Liver (tissue), 9 donors: Measurements from ENCODE around the gene B4GALT2. TPM values are rescaled to one million over a fixed set of nuclear protein-coding genes. Genes with fewer than 3 reads are reported as not detected.

Experiments
- DNase-seq: peaks from one replicate; pipeline ENCODE4 v3.0.0-alpha.2; 2017; ENCODE audit warnings: low spot score
- H3K27ac ChIP-seq, 2 donors: one replicate each; pipeline ENCODE4 v1.7.0; 2013; ENCODE audit warnings: inconsistent platforms in 2 of 2, low read length in 2 of 2, control low read depth in 1 of 2, low read depth in 1 of 2, mild to moderate bottlenecking in 1 of 2
- H3K27me3 ChIP-seq, 4 donors: one replicate each; pipeline versions ENCODE4 v1.6.1 to v1.7.0; 2013; ENCODE audit warnings: low read length in 3 of 4, inconsistent platforms in 1 of 4, mild to moderate bottlenecking in 1 of 4, moderate library complexity in 1 of 4; ENCODE audit not compliant: control insufficient read depth in 4 of 4, insufficient read depth in 4 of 4
- H3K36me3 ChIP-seq, 4 donors: one replicate each; pipeline versions ENCODE4 v1.6.1 to v1.7.0; 2013; ENCODE audit warnings: low read length in 3 of 4, mild to moderate bottlenecking in 3 of 4, low read depth in 1 of 4, moderate library complexity in 1 of 4; ENCODE audit not compliant: control insufficient read depth in 4 of 4, insufficient read depth in 3 of 4
- H3K4me1 ChIP-seq, 4 donors: one replicate each; pipeline versions ENCODE4 v1.6.1 to v1.7.0; 2013; ENCODE audit warnings: low read length in 3 of 4, mild to moderate bottlenecking in 3 of 4, moderate library complexity in 1 of 4; ENCODE audit not compliant: control insufficient read depth in 4 of 4, insufficient read depth in 4 of 4
- H3K4me3 ChIP-seq, 3 donors: one replicate each; pipeline versions ENCODE4 v1.6.1 to v1.7.0; 2013; ENCODE audit warnings: low read length in 3 of 3, control low read depth in 1 of 3, low read depth in 1 of 3, mild to moderate bottlenecking in 1 of 3
- H3K9ac ChIP-seq, 2 donors: one replicate each; pipeline ENCODE4 v1.7.0; 2013; ENCODE audit warnings: low read length in 2 of 2, mild to moderate bottlenecking in 2 of 2, moderate library complexity in 2 of 2, control low read depth in 1 of 2, low read depth in 1 of 2
- H3K9me3 ChIP-seq, 4 donors: one replicate each; pipeline versions ENCODE4 v1.6.1 to v1.7.0; 2013; ENCODE audit warnings: low read length in 3 of 4; ENCODE audit not compliant: control insufficient read depth in 4 of 4
- ATF3 ChIP-seq: IDR thresholded peaks from 2 replicates; pipeline ENCODE4 v1.6.1; 2016; ENCODE audit warnings: antibody characterized with exemption
- CTCF ChIP-seq: fragments of 150-350 bp; IDR thresholded peaks from 2 replicates; pipeline ENCODE4 v1.5.1; 2017; ENCODE audit warnings: improper control_type of control experiment, low read depth, low read length; ENCODE audit not compliant: missing input control
- FOXA1 ChIP-seq: IDR thresholded peaks from 2 replicates; pipeline ENCODE4 v1.6.1; 2016; ENCODE audit warnings: antibody characterized with exemption
- FOXA2 ChIP-seq: IDR thresholded peaks from 2 replicates; pipeline ENCODE4 v1.6.1; 2016; ENCODE audit warnings: antibody characterized with exemption
- HNF4A ChIP-seq, 2 donors: conservative IDR thresholded peaks; 2 replicates each; pipeline ENCODE4 v1.6.1; 2016; ENCODE audit warnings: antibody characterized with exemption in 2 of 2, mild to moderate bottlenecking in 2 of 2
- JUND ChIP-seq, 2 donors: IDR thresholded peaks; 2 replicates each; pipeline ENCODE4 v1.6.1; 2016; ENCODE audit warnings: antibody characterized with exemption in 2 of 2
- MAX ChIP-seq: IDR thresholded peaks from 2 replicates; pipeline ENCODE4 v1.6.1; 2016; ENCODE audit warnings: antibody characterized with exemption
- NR2F2 ChIP-seq: IDR thresholded peaks from 2 replicates; pipeline ENCODE4 v1.6.1; 2016; ENCODE audit warnings: antibody characterized with exemption
- REST ChIP-seq: IDR thresholded peaks from 2 replicates; pipeline ENCODE4 v1.6.1; 2016; ENCODE audit warnings: antibody characterized with exemption, mild to moderate bottlenecking
- RXRA ChIP-seq, 2 donors: IDR thresholded peaks; 2 replicates each; pipeline ENCODE4 v1.6.1; 2017 to 2018; ENCODE audit warnings: antibody characterized with exemption in 2 of 2, mild to moderate bottlenecking in 1 of 2
- SP1 ChIP-seq: IDR thresholded peaks from 2 replicates; pipeline ENCODE4 v1.6.1; 2018; ENCODE audit warnings: antibody characterized with exemption, mild to moderate bottlenecking
- TAF1 ChIP-seq: conservative IDR thresholded peaks from 2 replicates; pipeline ENCODE4 v1.6.1; 2016; ENCODE audit warnings: antibody characterized with exemption, mild to moderate bottlenecking
- ZBTB33 ChIP-seq: IDR thresholded peaks from 2 replicates; pipeline ENCODE4 v1.6.1; 2016; ENCODE audit warnings: antibody characterized with exemption
- WGBS: extraction: QIAGEN DNeasy Blood & Tissue Kit; methylation state at CpG from one replicate; pipeline ENCODE4 v1.1.7; 2013; 5-methylcytosine and 5-hydroxymethylcytosine counted together
- polyA plus RNA-seq, 2 donors: library from polyadenylated mRNA; stranded (reverse) in 1 of 2; unstranded in 1 of 2; fragments of 200-250 nt in 1 of 2; fragments of >200 nt in 1 of 2; fragmentation: Nextera tagmentation in 1 of 2; extraction: Ambion mirVana in 1 of 2; gene quantifications; one replicate each; pipeline versions ENCODE4 v1.2.1 to v1.2.3, GENCODE V29; 2013 to 2015
- total RNA-seq, 2 donors: library from RNA; depleted of rRNA; stranded (reverse); fragments of >200 nt; gene quantifications; one replicate each; pipeline ENCODE4 v1.2.3, GENCODE V29; 2014
- donor health status: healthy.
- donor health status: healthy.
- donor health status: healthy.
- donor health status: healthy.
- donor health status: healthy.

Gene B4GALT2
- total and polyA plus RNA-seq, 4 donors, result 2.9 to 31.5 (median 16.1) TPM

- no peak overlapping the region for H3K27ac ChIP-seq
- no peak overlapping the region for H3K4me3 ChIP-seq
- no peaks in the 10 kb centered on the region for H3K27me3 ChIP-seq
- H3K9me3 ChIP-seq, result no peaks in the 10 kb centered on the region
- no peak overlapping the region for H3K9ac ChIP-seq
- no peaks in the 10 kb centered on the region for H3K4me1 ChIP-seq
- TF ChIP-seq HNF4A (conservative IDR thresholded peaks at IDR 0.05) (no peak), ATF3 (no peak), RXRA (IDR thresholded peaks at IDR 0.05) (no peak), TAF1 (no peak), MAX (no peak), JUND (IDR thresholded peaks at IDR 0.05) (no peak), CTCF (no peak), ZBTB33 (no peak), FOXA2 (no peak), REST (no peak)
- peaks cover 6 to 67% (median 22%) of the 10 kb centered on the region in 4 donors for H3K36me3 ChIP-seq
- 96% methylated on average over 9 of the region's 9 CpGs for WGBS
- DNase-seq, result peak; percentile 63
These were observed 20.4 kb upstream of the B4GALT2 start for GRCh38 chr1:43958351-43959255.

- no peak overlapping the region for H3K9ac ChIP-seq
- WGBS, result 95% methylated on average over 8 of the region's 8 CpGs
- peaks cover 6 to 80% (median 23%) of the 10 kb centered on the region in 4 donors for H3K36me3 ChIP-seq
- DNase-seq, result no peak
- H3K9me3 ChIP-seq, result no peaks in the 10 kb centered on the region
- no peak overlapping the region for H3K27ac ChIP-seq
- TF ChIP-seq FOXA1 (no peak), ATF3 (no peak), JUND (IDR thresholded peaks at IDR 0.05) (no peak), ZBTB33 (no peak), SP1 (no peak), NR2F2 (no peak), MAX (no peak)
- no peaks in the 10 kb centered on the region for H3K27me3 ChIP-seq
- no peak overlapping the region for H3K4me3 ChIP-seq
- H3K4me1 ChIP-seq, result no peaks in the 10 kb centered on the region
These were observed 18.2 kb upstream of the B4GALT2 start for GRCh38 chr1:43960798-43961197.
